T-helper 2 cell (primary cell): ENCODE data around the gene STK38L.

Experiments
- DNase-seq, 5 experiments: peaks; one replicate each; pipeline versions ENCODE4 v3.0.0 to v3.0.0-alpha.2; 2012 to 2022
- total RNA-seq, 2 donors: gene quantifications; one replicate each; lab custom pipeline; 2026; lab: John Stamatoyannopoulos, UW

The STK38L gene
- 20.0 to 20.8 reads per million in 2 donors for total RNA-seq

GRCh38 chr12:27243804-27244688 is at the start of gene STK38L:
TSS of gene STK38L (plus strand) at chr12:27244286. CDS start at chr12:27297721, 53,435 bp downstream.
- peak; percentile 88 to 98 (median 93) for DNase-seq

GRCh38 chr12:27194644-27195043 is 49.4 kb upstream of the STK38L start:
- DNase-seq, result no peak

GRCh38 chr12:27198036-27198435 is 46.0 kb upstream of the STK38L start:
- DNase-seq, result no peak

- no peak for DNase-seq
Observed at GRCh38 chr12:27199638-27200300, 44.3 kb upstream of the STK38L start.

- no peak for DNase-seq
Observed at GRCh38 chr12:27201169-27201568, 42.9 kb upstream of the STK38L start.

- DNase-seq, result no peak
Observed at GRCh38 chr12:27206801-27207502, 37.1 kb upstream of the STK38L start.

- DNase-seq, result peak in 1 of 5 experiments; percentile 81
Observed at GRCh38 chr12:27207615-27208413, 36.3 kb upstream of the STK38L start.

GRCh38 chr12:27208414-27208750 is 35.7 kb upstream of the STK38L start:
- no peak for DNase-seq

- DNase-seq, result peak in 1 of 5 experiments; percentile 45
Observed at GRCh38 chr12:27209257-27209910, 34.7 kb upstream of the STK38L start.

GRCh38 chr12:27210187-27210586 is 33.9 kb upstream of the STK38L start:
- no peak for DNase-seq

- no peak for DNase-seq
Observed at GRCh38 chr12:27212861-27213260, 31.2 kb upstream of the STK38L start.

GRCh38 chr12:27213304-27213703 is 30.8 kb upstream of the STK38L start:
- DNase-seq, result no peak

GRCh38 chr12:27213830-27214787 is 30.0 kb upstream of the STK38L start:
- DNase-seq, result no peak

- no peak for DNase-seq
Observed at GRCh38 chr12:27217590-27217989, 26.5 kb upstream of the STK38L start.

- DNase-seq, result no peak
Observed at GRCh38 chr12:27219693-27220054, 24.4 kb upstream of the STK38L start.

- DNase-seq, result peak in 1 of 5 experiments; percentile 35
Observed at GRCh38 chr12:27220055-27220987, 23.8 kb upstream of the STK38L start.

GRCh38 chr12:27220988-27221345 is 23.1 kb upstream of the STK38L start:
- no peak for DNase-seq

- DNase-seq, result peak in 1 of 5 experiments; percentile 48
Observed at GRCh38 chr12:27221625-27222387, 22.3 kb upstream of the STK38L start.

- DNase-seq, result no peak
Observed at GRCh38 chr12:27226407-27226929, 17.6 kb upstream of the STK38L start.
